ENCODE data around the gene PDE9A.

- no peak for TF ChIP-seq CTCF (IDR thresholded peaks at IDR 0.05)
- no peak for TF ChIP-seq EZH2 (IDR thresholded peaks at IDR 0.05; ENCODE audit: borderline replicate concordance, insufficient read depth, low read depth, low read length, poor library complexity, severe bottlenecking)
Measured at GRCh38 chr21:42658320-42659105, 5.1 kb downstream of the PDE9A start.
